ENCODE measurements around the gene KMT5B.

KMT5B gene

DNA sequence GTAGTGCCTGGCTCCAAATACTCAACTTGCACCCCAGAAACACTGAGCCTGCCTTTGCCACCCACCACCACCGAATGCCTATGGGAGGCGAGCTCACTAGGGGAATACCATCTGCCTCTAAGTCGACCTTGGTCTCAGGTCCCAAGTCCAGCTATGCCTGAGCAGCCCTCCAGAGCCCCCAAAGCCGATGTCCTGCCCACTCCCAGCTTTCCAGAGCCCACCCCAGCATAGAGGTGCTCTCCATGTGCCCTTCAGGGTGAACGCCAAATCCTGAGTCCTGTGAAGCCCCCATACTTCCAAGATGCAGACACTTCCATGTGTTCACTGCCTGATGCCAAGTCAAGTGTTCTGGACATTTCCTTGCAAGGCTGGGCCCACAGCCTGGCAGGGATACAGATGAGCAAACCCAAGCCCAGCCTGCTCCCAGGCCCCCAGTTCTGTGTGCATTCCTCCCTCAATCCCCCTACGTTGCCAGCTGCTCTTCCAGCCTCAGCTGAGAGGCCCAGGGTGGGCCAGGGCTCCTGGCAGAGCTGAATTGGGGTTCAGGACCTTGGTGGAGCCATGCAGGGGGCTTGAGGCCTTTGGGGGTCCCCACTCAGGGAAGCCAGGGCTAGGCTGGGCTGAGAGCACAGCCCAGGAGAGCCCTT is 2.6 kb upstream of the KMT5B start:
- DNase-seq (ENCODE audit: low spot score), result no peak

DNA sequence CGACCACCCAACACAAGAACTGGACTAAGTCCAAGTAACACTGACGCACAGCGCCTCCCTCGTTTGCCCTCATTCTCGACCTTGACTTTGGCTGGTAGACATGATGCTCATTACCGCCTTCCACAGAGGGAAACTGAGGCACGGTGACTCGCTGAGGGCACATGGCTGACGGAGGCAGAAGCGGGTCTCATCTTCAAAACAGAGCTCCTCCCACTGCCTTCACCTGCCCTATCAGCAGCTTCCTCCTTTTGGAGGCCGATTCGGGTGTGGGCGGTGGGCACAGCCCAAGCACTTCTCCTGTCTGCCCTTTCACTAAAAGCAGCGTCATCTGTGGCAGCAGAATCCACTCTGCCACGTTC is 2.0 kb upstream of the KMT5B start:
- DNase-seq (ENCODE audit: low spot score), result no peak

DNA sequence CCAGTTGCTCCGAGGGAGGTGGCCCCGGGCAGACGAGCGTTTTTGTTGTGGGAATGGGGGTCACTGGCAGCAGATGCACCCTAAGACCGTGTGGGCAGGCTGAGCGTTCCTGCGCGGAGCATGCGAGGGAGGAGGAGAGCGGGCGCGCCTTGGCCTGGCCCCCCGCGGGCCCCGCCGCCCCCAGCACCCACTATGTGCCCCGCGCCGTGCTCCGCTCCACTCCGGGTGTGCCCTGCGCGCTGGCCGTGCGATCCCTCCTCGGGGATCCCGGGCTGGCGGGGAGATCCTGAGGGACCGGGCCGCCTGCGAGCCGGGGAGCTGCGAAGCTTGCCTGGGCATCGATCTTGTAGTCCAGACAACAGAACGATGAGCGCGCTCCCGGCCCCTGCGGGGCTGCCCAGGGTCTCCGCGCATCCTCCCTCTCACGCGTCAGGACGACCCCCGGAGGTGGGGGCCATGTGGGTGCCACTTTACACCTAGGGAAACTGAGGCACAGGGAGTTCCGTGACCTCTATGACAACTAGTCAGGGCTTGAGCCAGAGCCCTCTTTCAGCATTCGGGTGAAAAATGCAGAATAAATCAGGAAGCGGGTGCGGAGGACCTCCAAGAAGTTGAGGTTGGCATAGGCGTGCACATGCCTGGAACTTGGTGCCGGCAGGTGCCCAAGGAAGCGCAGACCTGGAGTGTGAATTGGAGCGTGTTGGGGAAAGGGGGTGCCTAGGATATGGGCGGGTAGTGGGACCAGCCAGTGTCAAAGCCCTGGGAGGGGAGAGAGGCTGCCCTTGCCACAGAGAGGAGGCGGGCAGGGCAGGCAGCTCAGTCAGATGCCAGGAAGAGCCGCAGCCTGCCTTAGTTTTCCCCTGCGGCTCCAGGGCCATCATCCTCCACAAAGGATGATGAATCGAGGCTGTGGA is 1.3 kb upstream of the KMT5B start:
- no peak for DNase-seq (ENCODE audit: low spot score)

DNA sequence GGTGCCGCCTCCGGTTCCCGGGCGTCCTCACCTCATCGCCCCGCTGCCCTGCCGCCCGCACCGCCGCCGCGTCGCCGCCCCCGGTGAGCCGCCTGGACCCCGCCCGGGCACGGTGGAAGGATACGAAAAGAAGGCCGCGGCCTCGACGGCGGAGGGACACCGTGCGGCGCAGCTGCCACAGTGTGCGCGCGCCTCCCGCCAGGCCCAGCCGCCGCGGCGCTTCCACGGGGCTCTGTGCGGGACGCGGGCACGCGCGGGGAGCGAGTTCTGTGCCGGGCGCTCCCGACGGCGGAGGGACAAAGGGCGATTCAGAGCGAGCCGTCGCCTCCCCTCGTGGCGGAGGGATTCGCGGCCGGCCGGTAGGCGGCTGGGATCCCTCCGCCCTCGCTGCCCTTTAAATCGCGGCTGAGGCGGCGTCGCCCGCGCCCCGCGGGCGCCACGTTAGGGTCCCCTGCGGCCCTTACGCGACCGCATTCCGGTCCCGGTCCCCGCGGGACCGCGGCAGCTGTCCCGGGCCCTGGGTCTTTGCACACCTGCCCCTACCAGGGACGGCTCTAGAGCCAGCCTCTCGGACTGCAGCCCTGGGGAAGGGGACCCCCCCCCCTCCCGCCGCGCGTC is 568 bp upstream of the KMT5B start:
- peak; percentile 53 for DNase-seq (ENCODE audit: low spot score)

DNA sequence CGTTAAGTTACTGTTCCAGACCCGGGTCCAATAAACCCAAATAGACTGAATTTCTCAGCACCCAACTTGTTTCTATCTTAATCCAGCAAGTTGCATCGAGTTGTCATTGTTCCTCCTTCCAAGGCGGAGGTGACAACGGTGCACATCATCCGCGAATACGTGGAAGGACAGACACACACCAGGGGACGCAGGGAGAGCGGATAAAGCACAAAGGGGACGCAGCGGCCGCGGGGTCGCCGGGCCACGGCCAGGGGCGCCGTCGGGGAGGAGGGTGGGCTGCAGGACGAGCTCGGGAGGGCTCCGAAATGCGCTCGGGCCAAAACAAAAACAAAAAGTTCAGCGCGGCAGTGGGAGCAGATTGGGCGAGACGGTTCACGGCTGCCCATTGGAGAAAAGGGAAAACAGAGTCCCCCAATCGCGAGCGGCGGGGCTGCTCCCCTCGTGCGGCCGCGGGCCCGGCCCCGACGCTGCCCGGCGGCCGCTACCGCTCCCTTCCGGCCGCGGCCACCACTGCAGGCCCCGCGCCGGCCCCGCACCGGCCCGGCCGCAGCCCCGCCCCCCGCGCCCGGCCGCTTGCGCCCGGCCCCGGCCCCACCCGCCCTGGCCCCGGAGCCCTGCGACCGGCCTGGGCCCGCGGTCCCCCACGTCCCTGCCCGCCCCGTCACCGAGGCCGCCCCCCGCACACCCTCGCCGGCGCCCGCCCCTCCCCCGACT is 518 bp downstream of the KMT5B start:
- peak; percentile 19 for DNase-seq (ENCODE audit: low spot score)

DNA sequence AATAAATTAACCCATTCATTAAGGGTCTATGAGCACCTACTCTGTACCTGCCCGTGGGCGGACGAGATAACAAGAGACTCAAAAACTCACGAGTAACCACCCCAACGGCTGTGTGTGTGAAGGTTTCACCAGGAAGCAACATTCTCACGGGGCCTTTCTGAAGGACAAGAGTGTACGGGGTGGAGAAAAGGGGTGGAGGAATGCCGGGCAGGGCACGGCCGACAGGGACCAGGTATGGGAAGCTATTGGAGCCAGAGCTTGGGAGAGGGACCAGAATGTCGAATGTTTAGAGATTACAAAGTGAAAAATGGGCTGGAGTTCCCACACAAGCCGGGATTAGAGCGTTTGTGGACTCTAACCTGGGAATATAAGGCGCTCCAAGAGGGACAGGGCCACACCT is 1.6 kb downstream of the KMT5B start:
- no peak for DNase-seq (ENCODE audit: low spot score)

DNA sequence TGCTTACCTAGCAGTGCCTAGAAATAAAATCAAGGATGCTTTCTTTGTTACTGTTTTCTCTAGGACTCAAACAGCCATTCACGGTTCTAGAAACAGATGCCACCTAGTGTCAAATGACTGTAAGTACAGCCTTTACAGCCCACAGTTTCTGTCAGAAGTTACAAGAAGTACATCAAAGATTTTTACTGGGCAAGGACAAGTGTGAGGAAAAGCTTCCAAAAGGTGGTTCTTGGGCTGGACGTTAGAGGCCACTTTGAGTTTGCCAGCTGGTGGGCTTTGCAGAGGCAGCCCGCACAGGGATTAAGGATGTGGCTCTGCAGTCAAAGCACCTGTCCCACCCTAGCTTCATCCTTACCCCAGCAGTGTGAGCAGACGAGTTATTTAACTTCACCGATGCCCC is 6.9 kb downstream of the KMT5B start:
- peak; percentile 60 for DNase-seq (ENCODE audit: low spot score)

DNA sequence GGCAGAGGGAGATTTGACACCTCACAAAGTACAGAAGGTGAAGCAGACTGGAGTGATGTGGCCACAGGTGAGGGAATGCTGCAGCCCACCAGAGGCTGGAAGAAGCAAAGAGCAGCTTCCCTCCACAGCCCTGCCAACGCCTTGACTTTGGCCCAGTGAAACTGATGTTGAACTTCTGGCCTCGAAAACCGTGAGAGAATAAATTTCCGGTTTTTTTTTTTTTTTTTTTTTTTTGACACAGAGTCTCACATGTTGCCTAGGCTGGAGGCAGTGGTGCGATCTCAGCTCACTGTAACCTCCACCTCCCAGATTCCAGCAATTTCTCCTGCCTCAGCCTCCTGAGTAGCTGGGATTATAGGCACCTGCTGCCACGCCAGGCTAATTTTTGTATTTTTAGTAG is 8.7 kb downstream of the KMT5B start:
- DNase-seq (ENCODE audit: low spot score), result no peak

DNA sequence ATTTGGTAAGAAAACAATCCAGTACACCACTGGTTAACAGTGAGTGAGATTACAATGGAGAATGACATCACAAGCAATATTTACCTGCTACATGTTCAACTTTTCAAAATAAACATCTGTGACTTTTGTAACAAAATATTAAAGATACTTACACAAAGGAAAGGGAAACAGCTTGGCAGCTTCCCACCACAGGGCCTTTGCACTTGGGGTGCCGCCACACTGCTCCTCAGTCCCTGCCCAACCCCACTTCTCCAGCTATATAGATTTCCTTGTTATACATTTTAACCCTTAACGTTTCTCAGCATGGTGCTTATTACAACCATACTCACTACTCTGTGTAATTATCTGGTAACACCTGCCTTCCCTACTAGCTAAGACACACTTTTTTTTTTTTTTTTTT is 10.9 kb downstream of the KMT5B start:
- no peak for DNase-seq (ENCODE audit: low spot score)

DNA sequence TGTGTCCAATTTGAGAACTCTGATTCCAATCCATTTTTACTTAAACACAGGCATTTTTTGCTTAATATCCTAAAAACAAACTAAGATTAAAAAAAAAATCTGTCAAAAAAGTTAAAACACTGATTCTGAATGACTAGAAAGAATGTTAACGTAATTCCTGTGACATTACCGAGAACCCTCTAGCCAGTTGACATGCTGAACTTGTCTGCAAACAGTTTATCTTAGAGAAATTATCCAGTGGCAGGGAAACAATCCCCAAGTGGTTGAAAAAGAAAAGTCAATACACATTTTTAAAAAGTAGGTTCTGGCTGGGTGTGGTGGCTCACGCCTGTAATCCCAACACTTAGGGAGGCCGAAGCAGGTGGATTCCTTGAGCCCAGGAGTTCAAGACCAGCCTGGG is 11.6 kb downstream of the KMT5B start:
- no peak for DNase-seq (ENCODE audit: low spot score)

DNA sequence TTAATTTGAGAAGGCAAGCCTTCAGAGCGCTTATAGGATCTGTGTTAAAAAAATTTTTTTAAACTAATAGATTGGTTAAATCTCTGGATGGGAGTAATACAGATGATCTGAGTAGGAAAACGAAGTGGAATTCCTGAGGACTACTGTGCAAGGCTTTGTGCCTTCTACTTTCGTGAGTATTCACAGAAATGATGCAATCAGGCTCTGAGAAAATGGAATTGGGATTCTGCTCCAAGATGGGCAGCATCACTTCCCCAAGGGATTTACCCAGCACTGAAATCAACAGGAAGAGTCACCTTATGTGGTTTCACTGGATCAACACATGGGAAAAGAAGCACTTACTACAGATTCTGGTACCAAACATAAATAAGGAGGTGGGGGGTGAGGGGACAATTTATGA is 12.5 kb downstream of the KMT5B start:
- no peak for DNase-seq (ENCODE audit: low spot score)

DNA sequence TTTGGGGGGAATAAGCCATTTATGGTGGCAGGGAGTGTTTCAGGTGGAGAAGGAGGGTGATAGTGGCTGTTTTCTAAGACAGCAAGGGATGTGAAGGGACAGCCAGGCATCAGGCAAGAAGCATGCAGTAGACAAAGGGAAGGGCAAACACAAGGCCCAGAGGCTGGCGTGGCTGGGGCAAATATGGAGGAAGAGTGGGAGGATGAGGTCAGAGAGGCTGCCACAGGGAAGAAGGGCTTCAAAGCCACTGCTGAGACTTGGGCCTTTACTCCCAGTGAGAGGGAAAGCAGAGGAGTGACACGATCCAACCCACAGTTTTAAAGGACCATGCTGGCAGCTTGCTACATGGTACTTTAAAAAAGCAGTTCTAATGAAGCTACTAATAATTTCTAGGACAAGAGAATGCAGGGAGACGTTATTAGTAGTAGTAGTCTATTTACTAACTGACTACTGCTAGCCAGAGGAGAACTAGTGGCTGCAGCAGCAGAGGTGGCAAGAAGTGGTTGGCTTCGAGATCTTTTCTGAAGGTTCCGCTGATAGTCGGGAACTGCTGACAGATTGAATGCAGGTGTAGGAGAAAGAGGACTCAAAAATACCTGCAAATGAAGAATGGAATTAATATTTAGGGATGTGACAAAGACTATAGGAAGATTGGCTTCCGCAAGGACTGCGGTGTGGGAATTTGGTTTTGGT is 13.7 kb downstream of the KMT5B start:
- no peak for DNase-seq (ENCODE audit: low spot score)

DNA sequence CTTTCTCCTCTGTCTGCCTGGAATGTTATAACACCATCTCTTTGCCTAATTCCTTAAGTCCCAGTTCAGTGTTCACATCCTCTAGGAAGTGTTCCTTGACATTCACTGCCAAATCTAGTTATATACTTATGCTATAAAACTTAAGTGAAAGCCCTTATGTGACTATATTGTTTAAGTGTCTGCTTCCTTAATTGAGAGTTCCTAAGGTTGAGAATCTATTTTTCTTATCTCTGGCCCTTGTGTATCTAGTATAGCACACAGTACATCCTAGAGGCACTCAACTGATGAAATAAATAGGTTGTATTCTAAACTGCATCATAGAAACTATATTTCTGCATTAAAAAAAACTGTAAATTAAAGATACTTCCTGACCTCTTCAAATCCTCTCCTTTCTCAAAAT is 16.9 kb downstream of the KMT5B start:
- no peak for DNase-seq (ENCODE audit: low spot score)

DNA sequence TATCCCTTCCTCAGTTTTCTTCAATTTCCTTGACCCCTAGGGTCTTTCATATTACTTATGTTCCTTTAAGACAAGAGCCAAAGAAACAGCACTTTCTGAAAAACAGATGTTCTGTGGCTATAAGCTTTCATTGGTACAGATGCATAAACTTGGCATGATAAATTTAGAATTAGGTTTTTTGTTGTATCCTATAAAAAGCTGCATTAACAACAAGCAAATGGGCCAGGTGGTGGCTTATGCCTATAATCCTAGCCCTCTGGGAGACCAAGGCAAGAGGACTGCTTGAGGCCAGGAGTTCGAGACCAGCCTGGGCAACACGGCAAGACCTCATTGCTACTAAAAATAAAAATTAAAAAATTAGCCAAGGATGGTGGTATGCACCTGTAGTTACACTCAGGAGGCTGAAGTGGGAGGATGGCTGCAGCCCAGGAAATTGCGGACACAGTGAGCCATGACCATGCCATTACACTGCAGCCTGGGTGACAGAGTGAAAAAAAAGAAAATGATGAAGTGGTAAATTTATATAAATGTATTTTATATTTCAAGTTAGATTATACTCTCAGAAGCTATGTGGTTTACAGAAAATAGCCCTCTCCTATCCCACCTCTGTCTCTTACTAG is 18.3 kb downstream of the KMT5B start:
- no peak for DNase-seq (ENCODE audit: low spot score)

DNA sequence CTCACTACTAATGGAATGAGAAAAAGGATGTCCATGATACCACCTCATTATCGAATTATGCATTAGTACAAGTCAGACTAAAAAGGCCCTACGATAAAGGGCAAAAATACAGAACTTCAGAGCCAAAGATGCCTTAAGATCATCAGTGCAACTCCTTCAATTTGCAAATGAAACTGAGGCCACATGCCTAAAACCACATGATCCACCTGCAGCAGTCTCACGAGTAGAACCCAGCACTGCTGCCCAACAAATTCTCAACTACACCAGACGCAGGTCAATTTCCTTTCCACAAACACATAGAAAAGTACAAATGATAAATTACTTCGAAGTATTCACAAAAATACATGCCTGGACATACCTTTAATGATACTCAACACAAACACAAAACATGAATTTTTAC is 20.1 kb downstream of the KMT5B start:
- DNase-seq (ENCODE audit: low spot score), result no peak

DNA sequence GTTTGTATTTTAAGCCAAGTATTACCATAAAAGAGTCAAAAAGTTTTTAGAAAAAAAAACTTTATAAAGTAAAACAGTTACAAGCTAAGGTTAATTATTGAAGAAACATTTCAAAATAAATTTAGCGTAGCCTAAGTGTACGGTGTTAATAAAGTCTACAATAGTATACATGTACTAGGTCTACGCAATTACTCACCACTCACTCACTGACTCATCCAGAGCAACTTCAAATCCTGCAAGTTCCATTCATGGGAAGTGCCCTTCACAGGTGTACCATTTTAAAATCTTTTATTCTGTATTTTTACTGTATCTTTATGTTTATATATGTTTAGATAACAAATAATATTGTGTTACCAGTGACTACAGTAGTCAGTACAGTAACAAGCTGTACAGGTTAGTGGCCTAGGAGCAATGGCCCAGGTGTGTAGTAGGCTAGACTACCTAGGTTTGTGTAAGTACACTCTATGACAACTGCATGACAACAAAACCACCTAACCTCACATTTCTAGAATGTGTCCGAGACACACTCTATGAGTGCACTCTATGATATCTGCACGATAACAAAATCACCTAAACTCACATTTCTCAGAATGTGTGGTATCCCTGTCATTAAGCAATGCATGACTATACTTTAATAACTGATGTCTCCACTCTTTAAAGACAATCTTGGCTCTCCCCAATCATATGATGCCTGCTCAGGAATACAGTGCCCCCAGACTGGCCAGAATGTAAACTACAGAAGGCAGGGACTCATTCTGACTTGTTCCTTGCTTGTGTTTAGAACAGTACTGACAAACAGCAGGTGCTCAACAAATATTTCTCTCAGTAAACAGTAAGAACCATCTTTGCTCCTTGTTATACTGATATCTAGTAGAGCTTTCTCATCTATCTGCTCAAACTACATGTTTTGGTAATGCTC is 21.2 kb downstream of the KMT5B start:
- DNase-seq (ENCODE audit: low spot score), result no peak

DNA sequence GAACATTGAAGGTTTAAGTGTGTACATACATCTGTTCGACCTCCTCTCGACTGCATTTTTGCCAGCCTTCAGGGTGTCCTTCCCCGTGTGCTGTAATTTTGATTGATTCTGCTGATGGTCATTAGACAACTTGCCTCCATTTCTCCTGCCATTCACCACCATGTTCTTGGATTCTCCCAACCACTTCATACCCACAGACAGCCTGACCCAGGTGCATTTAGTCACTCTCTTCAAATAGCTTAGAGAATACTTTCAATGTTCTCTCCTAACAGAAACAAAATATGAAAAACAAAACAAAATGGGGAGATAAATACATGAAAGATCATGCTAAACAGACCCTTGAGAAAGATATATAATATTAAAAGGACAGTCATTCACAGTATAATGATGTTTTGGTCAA is 23.2 kb downstream of the KMT5B start:
- DNase-seq (ENCODE audit: low spot score), result no peak

DNA sequence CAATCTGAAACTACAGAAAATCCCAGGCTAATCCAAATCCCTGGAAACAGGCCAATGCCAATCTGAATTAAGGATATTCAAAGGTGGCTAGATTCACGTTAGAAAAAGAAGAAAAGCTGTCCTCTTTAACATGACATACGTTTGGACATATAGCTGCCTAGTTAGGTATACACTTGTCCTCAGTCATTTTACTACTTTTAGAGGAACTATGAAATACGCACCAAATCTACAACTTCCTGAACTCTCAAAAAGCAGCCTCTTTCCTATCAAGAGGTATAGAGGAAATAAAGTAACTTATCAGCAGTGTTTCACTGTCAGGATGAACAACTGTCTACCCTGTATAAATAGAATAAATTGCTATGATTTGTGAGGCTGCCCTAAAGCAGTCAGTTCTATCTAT is 24.0 kb downstream of the KMT5B start:
- DNase-seq (ENCODE audit: low spot score), result no peak

DNA sequence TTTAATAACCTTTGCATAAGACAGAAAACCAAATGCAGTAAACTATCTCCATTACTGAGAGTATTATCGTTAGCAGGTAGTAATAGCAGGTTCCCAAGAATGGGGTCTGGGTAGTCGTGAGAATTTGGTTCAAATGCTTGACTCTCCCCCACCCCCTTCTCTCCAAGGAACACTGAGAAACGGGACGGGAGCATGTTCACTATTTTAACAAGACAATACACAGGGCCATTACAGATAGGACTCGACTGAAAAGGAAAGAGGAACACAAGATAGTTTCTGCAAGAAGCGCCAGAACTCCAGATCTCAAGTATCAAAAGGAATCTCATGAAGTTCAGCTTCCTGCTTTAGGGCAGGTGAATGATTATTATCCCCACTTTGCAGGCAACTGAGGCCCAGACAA is 27.0 kb downstream of the KMT5B start:
- no peak for DNase-seq (ENCODE audit: low spot score)

DNA sequence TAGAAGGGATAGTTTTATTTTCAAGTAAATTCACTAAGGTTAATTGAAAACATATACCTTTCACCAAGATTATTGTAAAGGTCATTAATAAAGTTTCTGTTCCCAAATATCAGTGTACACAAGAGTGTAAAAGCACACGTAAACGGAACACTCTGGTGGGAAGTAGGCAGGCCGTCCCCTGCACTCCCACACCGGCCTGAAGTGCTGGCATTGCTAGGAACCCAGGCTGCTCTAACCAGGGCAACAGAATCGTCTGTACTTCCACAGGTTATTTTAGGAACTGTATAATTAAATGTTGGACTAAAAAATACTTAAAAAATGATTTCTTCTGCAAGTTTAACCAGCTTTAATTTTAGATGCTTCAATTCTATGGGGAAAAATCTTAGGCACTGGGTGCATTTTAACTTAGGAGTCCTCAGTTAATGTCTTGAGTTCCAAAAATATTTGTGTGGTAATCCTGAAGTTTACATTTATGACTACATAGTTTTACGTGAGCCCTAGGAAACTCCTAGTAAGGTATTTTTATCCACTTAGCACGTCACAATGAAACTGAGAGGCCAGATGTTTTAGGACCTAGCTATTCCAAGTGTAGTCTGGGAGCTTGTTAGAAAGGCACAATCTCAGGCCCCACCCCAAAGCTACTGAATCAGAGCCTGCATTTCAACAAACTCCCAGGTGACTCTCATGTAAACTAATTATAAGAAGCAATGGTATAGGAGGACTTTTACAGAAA is 31.2 kb downstream of the KMT5B start:
- DNase-seq (ENCODE audit: low spot score), result no peak
